NB4 (cell line): Measurements from ENCODE around the gene NCAPG2.

ENCODE experiments used
- DNase-seq: peaks from one replicate; pipeline ENCODE4 v3.0.0; 2010; ENCODE audit warnings: low read depth
- H3K4me3 ChIP-seq: one replicate; pipeline ENCODE4 v1.5.1; 2011; ENCODE audit warnings: mild to moderate bottlenecking, low read depth, low read length, moderate library complexity
- MAX ChIP-seq: IDR thresholded peaks from 2 replicates; pipeline ENCODE4 v1.6.1; 2011; ENCODE audit warnings: low read depth, low read length
- MYC ChIP-seq: IDR thresholded peaks from 2 replicates; pipeline ENCODE4 v1.6.1; 2011; ENCODE audit warnings: low read depth, low read length
- POLR2A ChIP-seq: IDR thresholded peaks from 2 replicates; pipeline ENCODE4 v1.6.1; 2011; ENCODE audit warnings: mild to moderate bottlenecking; ENCODE audit not compliant: insufficient read length; ENCODE audit errors: extremely low read depth
- TF ChIP-seq, protein P1 (sequence below): IDR thresholded peaks from one replicate; pipeline ENCODE4 v1.5.1; 2012; ENCODE audit warnings: low read depth, low read length

The NCAPG2 gene

DNA sequence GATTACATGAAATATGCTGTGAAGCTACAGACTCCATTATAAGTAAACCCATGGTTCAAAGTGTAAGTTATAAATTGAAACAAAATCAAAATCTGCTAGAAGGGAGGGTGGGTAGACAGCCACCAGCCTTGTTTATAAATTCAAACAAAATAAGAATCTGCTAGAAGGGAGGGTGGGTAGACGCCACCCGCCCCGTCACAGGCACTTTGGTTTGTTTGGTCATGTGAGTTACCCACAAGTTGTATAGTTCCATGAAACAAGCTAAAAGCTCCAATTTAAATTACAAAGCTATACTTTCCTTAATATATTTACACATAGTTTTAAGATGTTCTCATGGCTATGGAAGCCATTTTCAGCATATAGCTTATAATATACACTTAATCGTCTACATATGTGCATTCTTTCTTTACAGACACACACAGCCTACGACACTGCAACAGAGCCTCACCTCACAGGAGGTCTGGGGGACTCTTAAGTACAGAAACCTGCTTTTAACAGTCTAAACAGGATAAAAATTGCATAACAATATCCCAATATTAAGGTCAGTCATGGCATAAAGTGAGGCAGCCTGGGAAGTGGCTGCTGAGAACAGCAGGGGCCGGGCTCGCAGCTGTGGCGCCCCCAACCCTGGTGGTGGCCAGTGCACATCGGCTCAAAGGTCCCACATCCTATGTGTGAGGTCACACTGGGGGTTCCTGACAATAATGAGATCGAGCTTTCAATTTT, 28.1 kb upstream of the NCAPG2 start:
- TF ChIP-seq MYC (no peak), MAX (no peak), POLR2A (no peak)
- TF ChIP-seq, protein P1, sequence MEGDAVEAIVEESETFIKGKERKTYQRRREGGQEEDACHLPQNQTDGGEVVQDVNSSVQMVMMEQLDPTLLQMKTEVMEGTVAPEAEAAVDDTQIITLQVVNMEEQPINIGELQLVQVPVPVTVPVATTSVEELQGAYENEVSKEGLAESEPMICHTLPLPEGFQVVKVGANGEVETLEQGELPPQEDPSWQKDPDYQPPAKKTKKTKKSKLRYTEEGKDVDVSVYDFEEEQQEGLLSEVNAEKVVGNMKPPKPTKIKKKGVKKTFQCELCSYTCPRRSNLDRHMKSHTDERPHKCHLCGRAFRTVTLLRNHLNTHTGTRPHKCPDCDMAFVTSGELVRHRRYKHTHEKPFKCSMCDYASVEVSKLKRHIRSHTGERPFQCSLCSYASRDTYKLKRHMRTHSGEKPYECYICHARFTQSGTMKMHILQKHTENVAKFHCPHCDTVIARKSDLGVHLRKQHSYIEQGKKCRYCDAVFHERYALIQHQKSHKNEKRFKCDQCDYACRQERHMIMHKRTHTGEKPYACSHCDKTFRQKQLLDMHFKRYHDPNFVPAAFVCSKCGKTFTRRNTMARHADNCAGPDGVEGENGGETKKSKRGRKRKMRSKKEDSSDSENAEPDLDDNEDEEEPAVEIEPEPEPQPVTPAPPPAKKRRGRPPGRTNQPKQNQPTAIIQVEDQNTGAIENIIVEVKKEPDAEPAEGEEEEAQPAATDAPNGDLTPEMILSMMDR, result no peak
- no peak for DNase-seq
- H3K4me3 ChIP-seq, result no peak overlapping the region

- no peak overlapping the region for H3K4me3 ChIP-seq
- no peak for DNase-seq
- no peak for TF ChIP-seq MAX
- TF ChIP-seq MYC, result no peak
- no peak for TF ChIP-seq POLR2A
- TF ChIP-seq, protein P1, result no peak
These were observed 27.2 kb upstream of the NCAPG2 start for GRCh38 chr7:158731761-158732160.

GRCh38 chr7:158730383-158731346, 26.1 kb upstream of the NCAPG2 start:
- TF ChIP-seq MYC, result no peak
- no peak for TF ChIP-seq POLR2A
- no peak for TF ChIP-seq MAX
- TF ChIP-seq, protein P1, result no peak

DNA sequence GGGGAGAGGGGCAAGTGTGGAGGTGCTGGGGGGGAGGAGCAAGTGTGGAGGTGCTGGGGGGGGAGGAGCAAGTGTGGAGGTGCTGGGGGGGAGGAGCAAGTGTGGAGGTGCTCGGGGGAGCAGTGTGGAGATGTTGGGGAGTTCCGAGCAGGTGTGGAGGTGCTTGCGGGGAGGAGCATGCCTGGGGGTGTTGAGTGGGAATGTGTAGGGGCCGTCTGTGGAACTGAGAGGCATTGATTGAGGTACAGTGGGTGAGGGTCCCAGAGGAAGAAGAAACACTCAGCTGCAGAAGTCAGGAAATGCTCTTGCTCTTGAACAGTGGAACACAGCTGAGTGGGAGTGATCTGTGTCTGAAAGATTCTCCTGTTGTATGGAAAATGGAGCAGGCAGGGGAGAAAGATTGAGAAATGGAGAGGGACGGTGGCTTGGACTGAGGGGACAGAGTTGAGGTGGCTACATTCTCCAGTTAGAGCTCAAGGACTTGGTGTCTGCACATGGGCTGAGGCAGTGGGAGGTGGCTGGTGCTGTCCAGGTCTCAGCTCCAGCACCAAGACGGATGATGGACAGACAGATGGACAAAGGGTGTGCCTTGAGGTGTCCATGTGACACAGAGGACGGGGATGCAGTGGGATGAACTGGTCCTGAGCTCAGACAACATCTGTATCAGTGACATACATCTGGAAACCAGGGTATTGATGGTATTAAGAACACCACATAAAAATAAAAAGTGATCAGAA, 25.2 kb upstream of the NCAPG2 start:
- TF ChIP-seq MYC (no peak), POLR2A (no peak), MAX (no peak)
- TF ChIP-seq, protein P1, result no peak
- no peak overlapping the region for H3K4me3 ChIP-seq
- no peak for DNase-seq

More at GRCh38 chr7:158730383-158731346, 26.1 kb upstream of the NCAPG2 start:
- no peak for DNase-seq
- no peak overlapping the region for H3K4me3 ChIP-seq

DNA sequence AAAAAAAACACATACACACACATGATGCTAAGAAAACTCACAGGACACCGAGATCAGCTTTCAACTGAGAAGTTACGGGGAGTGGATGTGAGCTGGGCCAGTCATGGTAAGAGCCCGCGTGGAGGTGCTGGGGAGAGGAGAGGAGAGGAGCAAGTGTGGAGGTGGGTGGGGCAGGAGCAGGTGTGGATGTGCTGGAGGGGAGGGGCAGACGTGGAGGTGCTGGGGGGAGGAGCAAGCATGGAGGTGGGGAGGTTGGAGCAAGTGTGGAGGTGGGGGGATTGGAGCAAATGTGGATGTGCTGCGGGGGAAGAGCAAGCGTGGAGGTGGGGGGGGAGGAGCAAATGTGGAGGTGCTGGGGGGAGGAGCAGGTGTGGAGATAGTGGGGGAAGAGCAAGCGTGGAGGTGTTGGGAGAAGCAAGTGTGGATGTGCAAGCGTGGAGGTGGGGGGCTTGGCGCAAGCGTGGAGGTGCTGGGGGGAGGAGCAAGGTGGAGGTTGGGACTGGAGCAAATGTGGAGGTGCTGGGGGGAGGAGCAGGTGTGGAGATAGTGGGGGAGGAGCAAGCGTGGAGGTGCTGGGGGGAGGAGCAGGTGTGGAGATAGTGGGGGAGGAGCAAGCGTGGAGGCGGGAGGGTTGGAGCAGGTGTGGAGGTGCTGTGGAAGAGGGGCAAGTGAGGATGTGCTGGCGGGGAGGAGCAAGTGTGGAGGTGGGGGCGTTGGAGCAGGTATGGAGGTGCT, 24.5 kb upstream of the NCAPG2 start:
- TF ChIP-seq MYC (no peak), MAX (no peak), POLR2A (no peak)
- TF ChIP-seq, protein P1, result no peak
- H3K4me3 ChIP-seq, result no peak overlapping the region
- DNase-seq, result no peak
